GM10248 (cell line): ENCODE data around the gene NPAS1.
A peak's percentile ranks its signal among the peaks of the same experiment; 100 is the strongest.

ENCODE experiments used
- CTCF ChIA-PET: fragments of 300-600 bp; sonication (Branson Sonifier 250); formaldehyde crosslinking; extraction: SDS; loops from one replicate; lab custom pipeline; 2021; ENCODE audit warnings: antibody characterized with exemption; lab: Yijun Ruan, JAX
- POLR2A ChIA-PET: fragments of 350-650 bp; sonication (Branson Sonifier 250); formaldehyde crosslinking; extraction: SDS; loops from one replicate; lab custom pipeline; 2020; ENCODE audit warnings: antibody characterized with exemption; lab: Yijun Ruan, JAX
- DNase-seq: peaks from one replicate; pipeline ENCODE4 v3.0.0; 2012; ENCODE audit errors: extremely low spot score
- CTCF ChIP-seq: IDR thresholded peaks from 2 replicates; pipeline ENCODE4 v1.5.1; 2012; ENCODE audit warnings: mild to moderate bottlenecking, low read depth; ENCODE audit errors: extremely low read depth, missing control alignments, control extremely low read depth

Gene NPAS1

GRCh38 chr19:47020992-47021496 is 1.4 kb downstream of the NPAS1 start:
- TF ChIP-seq CTCF: no peak
- POLR2A ChIA-PET: no interaction called here
- DNase-seq: peak; percentile 54
- CTCF ChIA-PET: interaction anchor here (1.3 to 7.0 kb wide), 3 partner anchors 8 to 16 kb away, joined by 5 to 71 read pairs (median 8); no protein-coding TSS in a partner anchor

DNA sequence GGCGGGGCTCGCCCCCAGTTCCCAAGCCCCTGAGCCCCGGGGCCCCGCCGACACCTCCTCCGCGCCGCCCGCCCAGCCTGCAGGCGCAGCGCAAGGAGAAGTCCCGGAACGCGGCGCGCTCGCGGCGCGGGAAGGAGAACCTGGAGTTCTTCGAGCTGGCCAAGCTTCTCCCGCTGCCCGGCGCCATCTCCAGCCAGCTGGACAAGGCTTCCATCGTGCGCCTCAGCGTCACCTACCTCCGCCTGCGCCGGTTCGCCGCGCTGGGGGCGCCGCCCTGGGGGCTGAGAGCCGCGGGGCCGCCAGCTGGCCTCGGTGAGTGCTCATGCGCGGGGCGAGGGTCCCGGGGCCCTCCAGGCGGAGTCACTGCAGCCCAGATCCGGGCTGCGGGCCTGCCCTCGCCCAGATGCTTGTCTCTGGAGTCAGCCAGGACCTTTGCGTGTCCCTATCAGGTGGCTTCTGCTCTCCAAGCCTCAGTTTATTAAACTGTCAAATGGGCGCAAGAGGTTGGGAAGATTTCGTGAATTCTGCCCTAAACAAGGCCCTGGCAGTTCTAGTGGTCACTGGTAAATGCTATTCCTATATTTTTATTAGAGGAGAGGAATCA is 2.0 kb downstream of the NPAS1 start:
- ChIA-PET CTCF (interaction anchor here (1.3 to 7.0 kb wide), 3 partner anchors 9 to 15 kb away, joined by 5 to 71 read pairs (median 8); no protein-coding TSS in a partner anchor), POLR2A (no interaction called here)
- no peak for DNase-seq
- TF ChIP-seq CTCF: no peak

DNA sequence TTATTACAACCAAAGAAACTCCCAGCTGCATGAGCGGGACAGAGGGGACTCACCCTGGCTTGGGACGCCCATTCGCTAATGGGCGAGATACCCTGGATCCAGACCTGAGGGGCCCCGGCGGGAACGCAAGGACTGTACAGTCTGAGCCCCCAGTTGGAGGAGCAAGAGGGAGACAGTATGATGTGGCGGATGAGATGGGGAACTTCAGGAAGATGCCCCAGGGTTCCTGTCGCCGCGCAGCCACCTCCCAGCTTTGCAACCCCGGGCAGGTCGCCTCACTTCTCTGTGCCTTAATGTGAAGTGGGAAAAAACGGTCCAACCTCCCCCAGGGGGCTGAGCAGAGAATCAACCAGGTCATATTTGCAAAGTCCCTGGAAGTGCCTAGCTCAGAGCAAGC is 2.5 kb downstream of the NPAS1 start:
- TF ChIP-seq CTCF: no peak
- no peak for DNase-seq
- POLR2A ChIA-PET: no interaction called here
- CTCF ChIA-PET: interaction anchor here (1.3 to 7.0 kb wide), 3 partner anchors 9 to 15 kb away, joined by 5 to 71 read pairs (median 8); no protein-coding TSS in a partner anchor

- ChIA-PET CTCF (interaction anchor here (1.0 to 7.0 kb wide), 7 partner anchors 10 to 166 kb away, joined by 3 to 71 read pairs (median 5); no protein-coding TSS in a partner anchor), POLR2A (no interaction called here)
- DNase-seq: no peak
These were observed 3.2 kb downstream of the NPAS1 start for GRCh38 chr19:47022541-47023447.

DNA sequence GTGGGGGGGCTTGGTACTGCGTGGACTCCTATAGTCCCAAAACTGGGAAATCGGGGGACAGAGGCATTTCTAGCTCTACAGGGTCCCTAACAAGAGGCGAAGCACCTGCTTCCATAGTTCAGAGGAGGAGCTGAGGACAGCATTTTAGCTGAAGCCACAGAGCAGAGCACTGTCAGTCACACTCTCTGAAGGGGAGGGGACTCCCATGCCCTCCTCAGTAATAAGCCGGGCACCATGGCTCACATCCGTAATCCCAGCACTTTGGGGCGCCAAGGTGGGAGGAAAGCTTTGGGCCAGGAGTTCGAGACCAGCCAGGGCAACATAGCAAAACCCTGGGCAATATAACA is 3.8 kb downstream of the NPAS1 start:
- DNase-seq: no peak
- ChIA-PET CTCF (interaction anchor here (1.0 to 7.0 kb wide), 5 partner anchors 10 to 166 kb away, joined by 3 to 71 read pairs (median 4); no protein-coding TSS in a partner anchor), POLR2A (interaction anchor here (0.6 kb wide), 1 partner anchor 10 kb away, joined by 8 read pairs; no protein-coding TSS in a partner anchor)
- TF ChIP-seq CTCF: no peak

More at GRCh38 chr19:47022541-47023447, 3.2 kb downstream of the NPAS1 start:
- TF ChIP-seq CTCF: no peak

GRCh38 chr19:47024502-47024901 is 4.9 kb downstream of the NPAS1 start:
- DNase-seq: no peak
- CTCF ChIA-PET: interaction anchor here (0.8 to 7.0 kb wide), 5 partner anchors 10 to 34 kb away, joined by 3 to 71 read pairs (median 4); no protein-coding TSS in a partner anchor
- POLR2A ChIA-PET: no interaction called here
- TF ChIP-seq CTCF: no peak
